GM10266 (cell line): ENCODE results near the gene DCAF11.

Experiments used
- DNase-seq: peaks from one replicate; pipeline ENCODE4 v3.0.0; 2012; ENCODE audit errors: extremely low spot score
- TF ChIP-seq, protein P1 (sequence below): IDR thresholded peaks from 2 replicates; pipeline ENCODE4 v1.5.1; 2012; ENCODE audit warnings: mild to moderate bottlenecking, low read depth; ENCODE audit not compliant: control insufficient read depth, insufficient read depth; ENCODE audit errors: missing control alignments

Gene DCAF11

DNA sequence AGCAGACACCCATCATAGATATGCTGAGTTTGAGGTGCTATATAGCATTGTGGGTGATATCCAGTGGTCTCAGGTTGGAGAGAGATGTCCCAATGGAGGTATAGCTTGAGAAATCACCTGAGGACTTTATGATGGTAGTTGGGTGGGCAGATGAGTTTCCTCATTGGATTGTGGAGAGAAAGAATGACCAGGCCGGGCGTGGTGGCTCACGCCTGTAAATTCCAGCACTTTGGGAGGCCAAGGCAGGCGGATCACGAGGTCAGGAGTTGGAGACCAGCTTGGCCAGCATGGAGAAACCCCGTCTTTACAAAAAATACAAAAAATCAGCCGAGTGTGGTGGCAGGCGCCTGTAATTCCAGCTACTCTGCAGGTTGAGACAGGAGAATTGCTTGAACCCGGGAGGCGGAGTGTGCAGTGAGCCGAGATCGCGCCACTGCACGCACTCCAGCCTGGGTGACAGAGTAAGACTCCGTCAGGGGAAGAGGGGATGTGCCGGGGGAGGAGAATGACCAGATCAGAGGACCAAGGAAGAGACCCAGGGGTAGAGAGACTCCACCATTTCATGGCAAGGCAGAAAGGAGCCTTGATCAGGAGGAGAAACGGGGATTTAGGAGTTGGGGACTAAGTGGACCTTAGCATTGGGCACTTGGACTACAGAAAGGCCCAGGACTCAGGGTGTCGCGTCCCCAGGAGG, 21.2 kb upstream of the DCAF11 start:
- TF ChIP-seq, protein P1, sequence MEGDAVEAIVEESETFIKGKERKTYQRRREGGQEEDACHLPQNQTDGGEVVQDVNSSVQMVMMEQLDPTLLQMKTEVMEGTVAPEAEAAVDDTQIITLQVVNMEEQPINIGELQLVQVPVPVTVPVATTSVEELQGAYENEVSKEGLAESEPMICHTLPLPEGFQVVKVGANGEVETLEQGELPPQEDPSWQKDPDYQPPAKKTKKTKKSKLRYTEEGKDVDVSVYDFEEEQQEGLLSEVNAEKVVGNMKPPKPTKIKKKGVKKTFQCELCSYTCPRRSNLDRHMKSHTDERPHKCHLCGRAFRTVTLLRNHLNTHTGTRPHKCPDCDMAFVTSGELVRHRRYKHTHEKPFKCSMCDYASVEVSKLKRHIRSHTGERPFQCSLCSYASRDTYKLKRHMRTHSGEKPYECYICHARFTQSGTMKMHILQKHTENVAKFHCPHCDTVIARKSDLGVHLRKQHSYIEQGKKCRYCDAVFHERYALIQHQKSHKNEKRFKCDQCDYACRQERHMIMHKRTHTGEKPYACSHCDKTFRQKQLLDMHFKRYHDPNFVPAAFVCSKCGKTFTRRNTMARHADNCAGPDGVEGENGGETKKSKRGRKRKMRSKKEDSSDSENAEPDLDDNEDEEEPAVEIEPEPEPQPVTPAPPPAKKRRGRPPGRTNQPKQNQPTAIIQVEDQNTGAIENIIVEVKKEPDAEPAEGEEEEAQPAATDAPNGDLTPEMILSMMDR, result no peak
- no peak for DNase-seq

DNA sequence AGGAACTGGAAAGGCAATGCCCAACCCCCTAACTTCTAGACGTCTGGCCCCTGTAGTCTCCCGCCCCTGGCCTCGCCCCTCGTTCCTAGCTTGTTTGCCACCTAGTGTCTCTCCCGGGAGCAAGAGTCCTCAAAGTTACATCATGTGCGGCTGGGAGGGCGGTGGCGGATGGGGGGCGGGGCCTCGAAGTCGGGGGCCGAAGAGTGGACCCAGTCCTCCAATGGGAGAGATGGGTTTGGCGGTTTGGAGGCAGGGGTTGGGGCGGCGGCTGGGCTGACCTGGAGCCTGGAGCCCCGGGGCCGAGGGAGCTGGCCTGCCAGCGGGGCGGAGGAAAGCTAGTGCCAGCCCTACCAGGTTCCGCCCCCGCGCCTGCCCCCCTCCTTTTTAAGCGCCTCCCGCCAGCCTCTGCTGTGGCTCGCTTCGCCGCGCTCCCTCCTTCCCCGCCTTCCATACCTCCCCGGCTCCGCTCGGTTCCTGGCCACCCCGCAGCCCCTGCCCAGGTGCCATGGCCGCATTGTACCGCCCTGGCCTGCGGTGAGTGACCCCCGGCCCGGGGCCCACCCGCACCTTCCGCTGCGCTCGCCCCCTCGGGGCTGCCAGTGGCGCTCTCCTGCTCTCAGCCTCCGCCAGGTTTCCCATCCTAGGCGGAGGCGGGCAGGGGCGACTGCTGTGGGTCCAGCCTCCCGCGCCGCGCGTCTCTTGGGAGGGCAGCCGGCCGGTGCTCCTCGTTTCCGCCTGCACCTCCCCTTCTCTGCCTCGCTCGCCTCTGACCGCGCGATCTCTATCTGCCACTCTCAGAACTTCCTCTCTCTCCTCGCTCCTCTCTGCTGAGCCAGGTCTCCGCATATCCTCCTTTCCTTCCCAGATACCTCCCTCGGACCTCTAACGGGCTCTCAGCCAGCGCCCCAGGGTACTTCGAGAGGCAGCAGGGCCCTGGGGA, 20.4 kb upstream of the DCAF11 start, which contains the start of gene PCK2:
Gene PCK2, plus strand, starts transcription at position 411 of the 940 bp plus-strand sequence. Its CDS starts 95 bp downstream, at position 506.
- TF ChIP-seq, protein P1, result no peak
- peak; percentile 90 for DNase-seq

DNA sequence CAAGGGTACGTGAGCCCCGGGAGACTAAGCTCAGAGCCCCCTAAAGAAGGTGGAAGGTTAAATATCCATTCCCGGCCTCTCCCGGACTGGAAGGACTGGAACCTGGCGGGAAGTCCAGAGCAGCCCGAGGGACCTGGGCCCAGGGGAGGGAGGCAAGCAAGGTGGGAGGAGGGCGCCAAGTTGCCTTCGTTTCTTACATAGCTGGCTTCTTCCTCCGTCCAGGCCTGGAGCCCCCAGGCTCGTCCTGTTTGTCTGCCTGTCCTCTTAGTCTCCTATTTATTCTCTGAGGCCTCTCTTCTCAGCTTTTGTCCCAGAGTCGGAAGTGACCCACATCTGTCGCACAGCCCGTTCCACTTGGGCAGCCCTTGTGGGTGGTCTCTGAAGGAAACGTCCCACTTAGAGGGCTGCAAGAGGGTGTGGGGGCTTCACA, 19.7 kb upstream of the DCAF11 start:
- TF ChIP-seq, protein P1, result no peak
- no peak for DNase-seq

DNA sequence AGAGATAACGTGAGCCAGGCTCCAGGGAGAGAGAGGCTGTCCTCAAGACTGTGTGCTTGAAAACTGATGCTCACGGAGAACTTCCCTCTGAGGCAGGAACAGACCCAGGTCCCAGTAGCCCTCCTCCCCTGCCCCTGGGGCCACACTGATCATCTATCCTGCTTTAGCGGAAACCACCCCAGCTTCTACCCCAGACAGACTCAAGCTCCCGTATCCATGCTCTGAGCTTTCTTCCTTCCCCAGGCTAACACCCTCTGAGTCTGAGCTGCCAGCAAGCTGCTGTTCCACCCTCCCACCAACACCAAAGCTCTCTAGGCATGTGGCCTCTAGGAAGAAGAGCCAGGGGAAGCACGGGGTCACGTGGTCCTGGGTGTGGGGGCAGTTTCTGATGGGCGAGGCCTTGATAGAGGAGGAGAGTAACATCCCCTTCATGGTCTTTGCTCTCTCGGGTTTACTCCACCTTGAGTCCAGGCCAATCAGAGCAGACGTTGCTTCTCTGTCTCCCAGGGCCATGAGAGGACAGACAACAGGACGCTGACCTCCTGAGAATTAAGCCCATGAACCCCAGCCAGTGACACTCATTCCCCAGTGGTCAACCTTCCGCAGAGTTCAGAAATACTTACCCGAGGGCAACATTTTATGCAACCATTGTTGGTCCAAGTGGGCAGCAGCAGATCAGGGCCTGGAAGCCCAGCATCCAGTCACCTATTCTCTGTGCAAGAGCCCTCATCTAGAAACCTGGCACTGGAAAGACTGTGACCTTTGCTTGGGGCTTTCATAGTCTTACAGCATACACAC, 19.1 kb upstream of the DCAF11 start:
- DNase-seq, result peak; percentile 97
- TF ChIP-seq, protein P1, result no peak

DNA sequence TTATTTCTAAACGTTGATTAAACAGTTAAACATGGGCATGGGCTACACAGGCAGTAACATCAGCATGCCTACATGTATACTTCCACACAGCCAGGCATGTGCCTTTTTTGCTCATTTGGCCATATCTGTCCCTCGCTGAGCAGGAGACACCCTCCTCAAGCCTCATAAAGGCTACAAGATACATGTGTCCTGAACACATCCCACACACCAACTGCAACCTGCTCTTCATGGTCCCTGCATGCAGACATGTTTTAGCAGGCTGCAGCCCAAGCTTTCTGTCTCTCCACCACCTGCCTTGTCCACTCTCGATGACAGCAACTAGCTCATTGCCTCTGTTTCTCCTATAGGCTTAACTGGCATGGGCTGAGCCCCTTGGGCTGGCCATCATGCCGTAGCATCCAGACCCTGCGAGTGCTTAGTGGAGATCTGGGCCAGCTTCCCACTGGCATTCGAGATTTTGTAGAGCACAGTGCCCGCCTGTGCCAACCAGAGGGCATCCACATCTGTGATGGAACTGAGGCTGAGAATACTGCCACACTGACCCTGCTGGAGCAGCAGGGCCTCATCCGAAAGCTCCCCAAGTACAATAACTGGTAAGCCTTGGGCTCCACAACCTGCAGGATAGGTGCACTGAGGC, 17.9 kb upstream of the DCAF11 start:
- TF ChIP-seq, protein P1, result no peak
- DNase-seq, result no peak

DNA sequence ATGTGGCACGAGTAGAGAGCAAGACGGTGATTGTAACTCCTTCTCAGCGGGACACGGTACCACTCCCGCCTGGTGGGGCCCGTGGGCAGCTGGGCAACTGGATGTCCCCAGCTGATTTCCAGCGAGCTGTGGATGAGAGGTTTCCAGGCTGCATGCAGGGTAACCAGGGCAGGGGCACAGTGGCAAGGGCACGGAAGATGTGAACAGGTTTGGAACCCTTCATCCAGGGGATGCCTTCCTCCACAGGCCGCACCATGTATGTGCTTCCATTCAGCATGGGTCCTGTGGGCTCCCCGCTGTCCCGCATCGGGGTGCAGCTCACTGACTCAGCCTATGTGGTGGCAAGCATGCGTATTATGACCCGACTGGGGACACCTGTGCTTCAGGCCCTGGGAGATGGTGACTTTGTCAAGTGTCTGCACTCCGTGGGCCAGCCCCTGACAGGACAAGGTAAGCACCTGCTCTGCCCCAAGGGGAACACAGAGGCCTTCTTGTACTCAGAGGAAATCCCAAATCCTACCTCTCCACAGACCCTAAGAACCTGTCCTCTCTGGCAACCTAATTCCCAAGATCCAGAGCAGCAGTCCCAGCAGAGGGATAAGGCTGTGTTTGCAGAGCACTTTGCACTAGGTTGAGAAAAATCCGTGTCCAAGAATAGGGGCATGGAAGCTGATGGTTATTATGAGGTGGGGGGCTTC, 16.2 kb upstream of the DCAF11 start:
- TF ChIP-seq, protein P1, result no peak
- DNase-seq, result no peak
